HG02938 (cell line): ENCODE data around the gene PIGC.

Experiments
- ATAC-seq: cut with Tn5 transposase; IDR thresholded peaks from one replicate; pipeline ENCODE4 v1.9.1; 2021; ENCODE audit warnings: mild to moderate bottlenecking, moderate library complexity; ENCODE audit not compliant: unreplicated experiment

The PIGC gene

DNA sequence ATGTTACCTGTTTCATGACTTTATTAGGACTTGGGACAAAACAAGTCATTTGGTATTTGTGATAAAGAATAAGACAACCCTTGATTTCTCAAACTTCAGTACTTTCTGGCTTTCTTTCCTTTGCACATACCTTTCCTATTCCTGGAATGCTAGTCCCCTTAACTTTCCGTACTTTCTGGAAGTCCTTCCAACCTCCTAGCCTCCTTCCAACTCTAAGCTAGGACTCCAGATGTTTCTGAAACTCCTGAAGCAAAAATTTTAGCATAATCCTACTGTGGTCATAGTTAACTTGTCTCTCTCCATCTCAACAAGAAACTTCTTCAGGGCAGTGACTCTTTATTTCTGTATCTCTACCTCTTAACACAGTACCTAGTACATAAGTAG is 43.2 kb downstream of the PIGC start:
- ATAC-seq: no peak

DNA sequence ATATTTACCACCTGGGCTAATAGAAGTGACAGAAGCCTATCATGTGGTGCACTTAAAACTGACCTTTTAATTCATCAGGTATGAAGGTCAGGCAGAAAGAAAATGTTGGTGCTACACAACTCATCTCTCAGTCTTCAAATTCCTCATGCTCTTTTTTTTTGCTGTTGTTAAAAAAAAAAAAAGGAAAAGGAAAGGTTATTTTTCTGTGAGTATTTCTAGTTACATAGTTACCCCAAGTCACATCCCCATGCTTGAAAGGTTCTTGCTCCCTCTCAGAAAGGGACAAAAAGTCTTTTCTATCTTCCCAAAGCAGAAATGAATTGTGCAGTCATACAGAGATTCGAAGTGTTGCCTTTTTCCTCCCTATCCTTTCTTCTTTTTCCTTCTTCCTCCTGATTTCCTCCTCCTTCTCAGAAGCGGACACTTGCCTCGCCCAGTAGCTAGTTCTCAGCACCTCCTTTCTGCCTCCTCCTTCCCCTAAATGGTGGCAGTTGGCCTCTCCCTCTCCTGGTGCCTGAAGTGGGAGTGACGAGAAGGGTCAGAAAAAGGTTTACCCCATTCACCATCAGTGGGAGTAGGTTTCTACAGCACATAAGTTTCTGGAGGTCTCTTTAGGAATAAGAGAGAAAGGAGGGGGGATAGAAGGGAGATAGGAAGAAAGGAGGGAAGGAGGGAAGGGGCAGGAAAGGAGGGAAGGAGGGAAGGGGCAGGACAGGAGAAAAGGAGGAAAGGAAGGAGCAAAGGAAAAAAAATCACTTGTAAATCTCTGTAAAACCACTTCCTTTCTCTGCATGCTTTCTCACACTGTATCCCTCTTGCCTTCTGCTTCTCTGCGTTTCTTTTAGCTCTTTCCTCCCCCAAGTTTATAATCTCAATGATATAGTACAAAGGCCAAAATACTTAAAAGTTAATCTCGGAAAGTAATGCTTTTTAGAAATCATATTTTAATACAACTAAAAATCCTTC is 43.8 kb downstream of the PIGC start:
- no peak for ATAC-seq

DNA sequence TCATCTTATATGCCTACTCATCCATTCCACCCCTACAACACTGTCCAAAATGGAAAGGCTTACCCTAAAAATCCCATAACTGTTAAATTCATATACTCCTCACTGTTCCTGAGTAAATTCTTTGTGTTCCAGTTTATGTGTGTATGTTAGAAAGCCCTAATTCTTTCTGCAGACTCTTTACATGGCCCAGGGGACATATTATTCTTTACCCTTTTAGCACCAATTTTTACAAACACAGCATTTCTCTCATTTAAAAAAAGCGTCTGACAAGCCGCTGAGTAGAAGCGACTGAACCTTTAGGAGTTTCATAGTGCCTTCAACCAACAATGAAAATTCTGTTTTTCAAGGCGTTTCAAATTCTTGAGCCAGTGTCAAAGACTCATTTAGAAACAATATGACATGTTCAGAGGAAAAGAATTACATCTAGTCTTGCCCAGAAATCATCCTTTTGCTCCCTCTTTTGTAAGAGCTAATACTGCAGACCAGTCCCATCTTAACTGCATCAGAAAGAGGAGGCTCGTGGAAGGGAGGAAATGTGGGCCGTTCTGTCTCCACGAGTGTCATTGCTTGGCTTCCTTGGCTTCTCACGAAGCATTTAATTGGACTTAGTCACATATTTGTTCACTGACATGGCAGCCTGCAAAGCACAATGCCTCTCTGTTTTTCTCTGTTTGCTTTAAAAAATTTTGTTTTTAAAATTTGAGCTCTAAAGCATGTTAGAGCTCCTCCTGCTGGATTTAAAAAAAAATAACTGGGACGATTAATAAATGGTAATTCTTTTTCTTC is 44.7 kb downstream of the PIGC start:
- no peak for ATAC-seq

DNA sequence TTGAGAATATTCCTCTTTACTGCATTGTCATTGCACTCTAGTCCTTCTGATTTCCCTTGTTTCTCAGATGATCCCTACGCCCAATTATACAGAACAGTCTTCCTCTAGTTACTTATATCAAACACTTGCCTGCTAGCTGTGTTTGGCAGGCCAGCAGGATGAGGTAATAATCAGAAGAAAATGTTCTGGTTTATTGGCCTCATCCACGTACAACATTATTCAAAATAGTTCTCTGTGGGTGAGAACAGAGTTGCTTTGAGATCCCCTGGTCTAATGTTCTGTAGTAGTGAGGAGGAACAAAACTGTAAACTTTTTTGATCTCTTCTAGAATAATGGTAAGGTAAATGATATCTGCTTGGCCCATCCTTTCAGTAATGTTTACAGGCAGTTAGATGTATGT is 45.7 kb downstream of the PIGC start:
- no peak for ATAC-seq

DNA sequence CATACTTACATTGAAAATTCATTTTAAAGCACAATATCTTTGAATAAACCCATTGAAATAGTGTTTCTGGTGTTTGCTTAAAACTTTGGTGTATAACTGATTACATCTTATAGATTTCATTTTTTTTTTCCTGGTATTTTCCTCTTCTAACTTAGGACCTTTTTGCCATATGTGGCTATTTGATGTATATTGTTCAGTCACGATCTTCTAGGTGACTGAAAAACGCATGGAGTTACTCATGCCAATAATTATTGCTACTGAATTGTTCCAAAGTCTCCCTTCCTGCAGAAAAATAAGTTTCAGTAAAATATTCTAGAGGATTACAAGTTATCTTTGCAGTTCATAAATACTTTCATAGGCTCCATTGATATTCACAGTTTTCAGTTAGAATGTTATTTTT is 46.2 kb downstream of the PIGC start:
- ATAC-seq: no peak

DNA sequence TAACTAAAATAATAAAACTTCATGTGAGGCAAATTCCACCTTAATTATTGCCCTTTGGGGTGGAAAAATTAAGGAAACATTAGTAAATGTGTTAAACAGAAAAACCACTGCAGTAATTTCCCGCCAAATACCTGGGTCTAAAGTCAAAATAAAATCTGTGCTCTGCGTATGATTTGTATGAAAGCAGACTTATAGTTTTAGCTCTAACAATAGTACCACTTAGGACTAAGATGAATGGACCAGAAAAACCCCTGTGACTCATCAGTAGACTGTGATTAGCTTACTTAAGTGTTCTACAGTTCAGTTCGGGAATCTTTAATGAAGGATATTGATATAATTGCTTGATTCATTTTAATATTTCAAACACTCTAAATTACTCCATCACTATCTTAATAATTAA is 46.6 kb downstream of the PIGC start:
- no peak for ATAC-seq

DNA sequence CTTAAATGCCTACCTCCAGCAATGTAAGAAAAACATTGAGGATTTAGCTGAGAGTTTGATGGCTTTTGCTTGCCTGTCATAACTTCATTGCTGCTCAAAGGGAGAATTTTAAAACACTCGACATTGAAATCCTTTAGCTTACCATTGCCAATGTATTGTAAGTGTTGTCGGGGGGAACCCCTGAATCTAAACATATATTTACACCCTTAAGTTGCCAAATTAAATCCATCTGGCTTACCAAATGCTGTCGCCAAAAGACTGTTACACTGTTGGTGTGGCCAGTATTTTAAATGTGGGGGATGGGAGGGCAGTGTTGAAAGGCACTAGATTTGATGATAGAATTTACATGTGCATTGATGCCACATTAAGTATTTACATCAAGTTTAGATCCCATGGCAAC is 48.3 kb downstream of the PIGC start:
- no peak for ATAC-seq

DNA sequence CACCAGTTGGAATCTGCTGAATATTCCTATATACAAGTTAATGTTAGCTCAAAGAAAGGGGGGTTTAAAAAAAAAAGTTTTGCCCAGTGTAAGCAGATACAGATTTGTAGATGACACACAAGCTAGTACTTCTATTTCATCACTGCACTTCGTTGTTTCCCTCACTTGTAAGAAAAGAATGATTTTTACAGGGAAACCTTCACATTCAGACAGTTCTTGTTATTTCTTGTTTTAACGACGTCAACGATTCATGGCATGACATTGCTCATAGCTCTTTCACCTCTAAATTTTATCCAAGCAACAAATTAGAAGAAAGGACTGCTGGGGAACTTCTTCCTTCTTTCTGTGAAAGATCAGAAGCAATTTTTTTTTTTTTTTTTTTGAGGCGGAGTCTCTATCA is 49.1 kb downstream of the PIGC start:
- ATAC-seq: no peak

DNA sequence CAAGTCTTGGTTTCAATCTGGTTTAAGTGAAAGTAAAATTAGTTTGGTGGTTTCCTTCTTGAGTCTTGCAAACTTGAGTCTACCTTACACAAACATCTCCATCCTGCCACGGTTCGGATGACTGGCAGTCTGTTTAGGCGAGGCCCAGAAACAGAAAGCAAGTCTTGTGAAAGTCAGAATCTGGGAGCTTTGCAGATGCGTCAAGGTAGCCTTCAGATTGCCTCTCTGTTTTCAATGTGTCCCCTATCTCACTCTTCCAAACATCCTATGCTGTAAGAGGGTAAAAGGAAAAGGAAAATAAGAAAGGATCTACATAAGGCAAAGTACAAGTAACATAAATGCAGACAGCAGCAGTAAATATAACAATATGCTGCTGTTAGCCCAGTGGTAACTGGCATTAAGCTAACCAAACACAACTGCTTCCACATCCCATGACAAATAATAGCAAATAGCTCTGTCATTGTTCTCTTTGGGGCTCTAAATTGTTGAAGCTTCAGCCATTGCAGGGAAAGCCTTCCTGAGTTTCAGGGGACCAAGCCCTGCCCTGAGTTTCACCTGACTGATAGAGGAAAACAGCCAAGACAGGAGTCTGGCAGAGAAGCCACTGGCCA is 49.6 kb downstream of the PIGC start:
- peak; percentile 73 for ATAC-seq

DNA sequence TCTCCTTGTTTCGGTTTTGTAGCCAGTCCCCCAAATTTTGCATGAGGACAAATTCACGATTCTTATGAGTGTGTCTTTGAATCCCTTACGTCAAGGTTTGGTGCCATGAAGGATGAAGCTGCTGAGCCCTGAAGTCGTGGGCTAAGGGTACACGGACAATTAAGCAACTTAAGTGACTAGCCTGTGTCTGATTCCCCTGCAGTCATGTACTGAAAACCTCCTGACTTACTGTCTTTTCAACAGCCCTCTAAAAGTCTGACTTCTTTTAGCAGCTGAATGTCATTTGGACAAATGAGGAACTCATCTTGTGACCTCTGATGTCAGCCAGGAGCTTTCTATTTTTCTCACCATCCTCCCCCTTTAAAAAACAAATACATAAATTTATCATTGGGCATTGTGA is 50.5 kb downstream of the PIGC start:
- no peak for ATAC-seq

DNA sequence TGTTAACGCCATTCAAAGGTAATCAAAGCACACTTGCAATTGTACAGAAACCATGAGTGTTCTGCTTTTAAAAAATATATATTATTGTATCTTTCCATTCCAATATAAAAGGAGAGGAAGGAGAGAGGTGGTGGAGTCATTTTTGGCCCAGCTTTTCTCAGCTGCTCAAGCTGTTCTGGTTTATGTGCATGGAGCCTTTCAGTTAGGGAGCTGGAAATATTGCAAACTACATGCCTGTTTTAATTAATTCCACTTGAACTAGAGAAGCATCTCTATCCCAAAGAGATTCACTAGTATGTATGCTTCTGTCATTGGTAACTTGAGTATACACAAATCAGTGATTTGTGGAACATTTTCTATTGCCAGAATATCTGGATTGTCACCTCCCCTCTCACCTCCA is 51.9 kb downstream of the PIGC start:
- no peak for ATAC-seq
